ENCODE results near the gene HS2ST1.
A peak's percentile ranks its signal among the peaks of the same experiment; 100 is the strongest.

HS2ST1 gene

DNA sequence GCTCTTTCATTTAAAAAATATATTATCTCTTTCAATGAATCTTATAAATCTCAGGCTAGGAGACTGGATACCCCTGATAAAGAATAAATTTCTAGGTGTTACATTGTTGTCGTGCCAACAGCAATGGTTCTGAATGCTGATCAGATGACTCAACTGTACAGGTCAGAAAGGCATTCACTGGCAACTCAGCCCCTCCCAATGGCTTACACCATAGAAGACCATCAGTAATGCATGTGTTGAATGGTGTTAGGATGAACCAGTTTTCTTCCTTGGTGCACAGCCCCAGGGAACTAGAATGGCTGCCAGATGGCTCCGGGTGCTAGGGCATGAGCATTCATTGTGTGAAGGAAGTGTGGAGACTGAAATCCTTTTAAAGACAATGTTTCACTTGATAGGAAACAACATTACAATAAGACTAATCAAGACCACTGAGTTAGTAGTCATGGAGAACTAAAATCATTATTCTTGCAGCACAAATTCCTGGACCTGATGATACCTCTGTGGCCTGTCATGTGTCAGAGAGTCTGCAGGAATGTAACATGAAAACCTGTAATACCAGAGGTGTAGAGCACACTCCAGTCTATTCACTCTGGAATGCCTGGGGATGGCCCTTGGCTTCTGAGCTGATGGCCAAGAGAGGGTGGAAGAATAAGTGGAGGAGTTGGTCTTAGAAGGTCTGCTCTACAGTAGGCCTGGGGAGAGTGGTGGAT is 226.6 kb downstream of the HS2ST1 start:
- DNase-seq (ENCODE audit: low read depth): peak; percentile 31

DNA sequence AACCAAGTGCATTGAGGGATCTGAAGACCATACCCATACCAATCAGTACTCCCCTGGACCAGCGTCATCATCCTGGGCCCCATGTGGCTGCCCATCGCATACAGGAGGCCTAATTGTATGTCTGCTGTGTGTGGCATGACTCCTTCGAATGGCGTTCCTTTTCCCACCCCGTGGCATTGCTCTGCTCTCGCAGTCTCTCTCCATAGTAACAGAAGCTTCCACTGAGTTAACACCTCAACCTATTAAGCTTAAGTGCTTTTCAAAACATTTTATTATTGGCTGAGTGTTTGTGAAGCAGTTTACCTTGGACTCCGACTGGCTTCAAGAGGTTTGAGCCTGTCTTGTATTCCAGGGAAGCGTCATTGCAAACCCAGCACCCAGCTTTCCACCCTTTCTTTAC is 227.1 kb downstream of the HS2ST1 start:
- no peak for DNase-seq (ENCODE audit: low read depth)

DNA sequence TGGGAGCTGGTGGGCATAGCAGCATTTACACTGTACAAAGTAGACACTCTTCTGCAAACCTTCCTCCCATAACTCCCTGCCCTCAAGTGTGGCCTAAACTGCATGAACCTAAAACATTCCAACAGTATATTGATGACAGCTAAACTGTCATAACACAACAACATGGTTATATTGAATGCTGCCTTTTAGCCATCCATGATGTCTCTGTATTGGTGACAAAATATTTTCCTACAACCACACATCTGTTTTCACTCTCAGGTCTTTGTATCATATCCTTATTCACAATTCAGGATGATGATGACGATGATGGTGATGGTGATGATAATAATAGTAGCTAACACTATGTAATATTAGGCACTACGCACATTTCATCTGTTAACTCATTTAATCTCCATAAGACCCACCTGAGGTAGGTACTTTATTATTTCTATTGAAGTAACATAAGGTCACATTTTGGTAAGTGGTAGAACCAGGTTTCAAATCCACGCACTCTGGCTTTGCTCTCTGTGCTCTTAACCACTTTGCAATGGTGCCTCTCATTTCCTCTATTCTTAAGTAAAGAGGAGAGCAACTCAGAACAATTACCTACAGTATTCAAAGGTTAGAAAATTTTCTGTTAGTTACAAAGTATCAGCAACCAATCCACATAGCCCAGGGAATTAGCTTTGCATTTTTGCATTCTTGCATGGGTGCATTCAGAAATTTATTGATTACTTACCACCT is 229.1 kb downstream of the HS2ST1 start:
- no peak for DNase-seq (ENCODE audit: low read depth)

GRCh38 chr1:87144316-87144895 is 230.0 kb downstream of the HS2ST1 start:
- DNase-seq (ENCODE audit: low read depth): no peak

DNA sequence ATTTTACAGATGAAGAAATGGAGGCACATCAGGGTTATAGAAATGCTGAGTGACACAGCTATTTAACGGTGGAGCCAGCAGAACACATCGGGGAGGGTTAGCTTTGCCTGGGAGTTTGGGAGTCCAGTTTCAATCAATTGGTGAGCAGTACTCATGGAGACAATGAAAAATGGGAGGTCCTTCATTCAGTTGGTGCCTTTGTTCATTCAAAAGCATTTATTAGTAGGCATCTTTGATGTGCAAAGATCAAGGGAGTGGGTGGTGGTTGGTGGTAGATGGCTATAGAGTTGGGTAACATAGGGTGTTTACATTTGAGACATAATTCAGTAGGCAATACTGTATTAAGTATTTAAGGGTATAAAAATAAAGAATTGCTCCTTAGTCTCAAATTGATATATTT is 230.5 kb downstream of the HS2ST1 start:
- DNase-seq (ENCODE audit: low read depth): no peak

GRCh38 chr1:87146538-87146937 is 232.1 kb downstream of the HS2ST1 start:
- no peak for DNase-seq (ENCODE audit: low read depth)

DNA sequence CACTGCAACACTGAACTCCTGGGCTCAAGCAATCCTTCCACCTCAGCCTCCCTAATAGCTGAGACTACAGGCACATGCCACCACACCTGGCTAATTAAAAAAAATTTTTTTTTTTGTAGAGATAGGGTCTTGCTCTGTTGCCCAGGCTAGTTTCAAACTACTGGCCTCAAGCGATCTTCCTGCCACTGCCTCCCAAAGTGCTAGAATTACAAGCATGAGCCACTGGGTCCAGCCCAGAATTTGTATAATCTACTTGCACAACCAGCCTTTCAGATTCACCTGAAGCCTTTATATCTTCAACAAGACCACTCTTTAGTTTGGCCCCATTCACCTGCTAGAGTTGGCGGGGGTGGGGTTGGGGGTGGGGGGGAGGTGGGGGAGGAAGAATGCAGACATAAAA is 232.6 kb downstream of the HS2ST1 start:
- DNase-seq (ENCODE audit: low read depth): no peak

- DNase-seq (ENCODE audit: low read depth): no peak
Measured at GRCh38 chr1:87147851-87148250, 233.4 kb downstream of the HS2ST1 start.

GRCh38 chr1:87148661-87149060 is 234.2 kb downstream of the HS2ST1 start:
- no peak for DNase-seq (ENCODE audit: low read depth)

DNA sequence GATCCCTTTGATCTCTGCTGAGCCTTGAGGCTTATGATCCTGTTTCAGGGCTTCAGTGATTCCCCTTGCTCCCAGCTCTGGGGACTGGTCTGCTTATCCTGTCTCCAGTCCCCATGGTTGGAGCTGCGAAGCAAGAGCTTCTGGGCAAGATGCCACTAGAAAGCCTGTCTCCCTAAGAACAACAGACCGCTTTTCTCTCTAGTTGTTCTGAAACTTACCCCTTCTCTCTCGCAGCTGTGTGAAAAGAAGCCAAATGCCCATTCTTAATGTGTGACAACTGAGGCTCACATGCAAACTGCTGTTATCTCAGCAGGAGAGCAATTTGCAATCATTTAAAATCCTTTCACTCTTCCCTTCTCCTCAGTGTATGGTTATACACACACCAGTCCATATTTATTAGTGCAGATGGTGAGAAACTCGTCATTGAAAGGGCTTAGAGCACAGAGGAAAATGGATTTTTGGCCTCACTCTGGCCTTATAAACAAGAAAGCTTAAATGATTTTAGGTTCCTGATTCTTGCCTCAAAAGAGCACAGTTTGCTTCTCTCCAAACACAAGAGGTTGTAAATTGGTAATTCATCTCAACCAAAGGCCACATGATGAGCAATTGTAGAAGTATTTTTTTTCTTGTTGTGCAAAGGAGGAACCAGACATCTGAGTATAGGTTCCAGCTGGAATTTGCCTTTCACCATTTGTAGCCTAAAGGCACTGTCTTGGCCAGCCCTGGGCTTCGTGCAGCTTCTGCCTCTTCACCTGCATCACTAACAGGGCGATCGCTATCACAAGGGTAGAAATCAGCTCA is 235.0 kb downstream of the HS2ST1 start:
- no peak for DNase-seq (ENCODE audit: low read depth)

DNA sequence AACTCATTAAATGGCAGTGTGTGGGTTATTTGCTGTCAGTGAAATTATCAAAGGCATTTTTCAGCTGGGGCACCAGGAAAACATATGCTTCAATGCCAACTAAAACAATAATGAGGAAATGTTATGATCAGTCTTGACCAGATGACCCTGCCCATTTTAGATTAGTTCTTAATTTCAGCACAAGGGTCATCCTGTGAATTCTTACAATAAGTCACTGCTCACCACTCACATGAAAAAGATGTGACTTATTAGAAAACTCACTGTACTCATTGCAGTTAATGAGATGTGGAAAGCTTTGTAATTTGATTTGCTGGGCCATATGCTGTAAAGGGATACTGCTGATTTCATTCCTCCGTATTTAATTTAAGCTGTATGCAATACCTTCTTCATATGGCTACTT is 235.7 kb downstream of the HS2ST1 start:
- DNase-seq (ENCODE audit: low read depth): no peak

GRCh38 chr1:87151500-87152421 is 237.3 kb downstream of the HS2ST1 start:
- peak; percentile 43 for DNase-seq (ENCODE audit: low read depth)

GRCh38 chr1:87154384-87154783 is 239.9 kb downstream of the HS2ST1 start:
- no peak for DNase-seq (ENCODE audit: low read depth)

GRCh38 chr1:87155170-87155569 is 240.7 kb downstream of the HS2ST1 start:
- no peak for DNase-seq (ENCODE audit: low read depth)

GRCh38 chr1:87155648-87156047 is 241.2 kb downstream of the HS2ST1 start:
- no peak for DNase-seq (ENCODE audit: low read depth)

GRCh38 chr1:87156124-87156523 is 241.7 kb downstream of the HS2ST1 start:
- no peak for DNase-seq (ENCODE audit: low read depth)

DNA sequence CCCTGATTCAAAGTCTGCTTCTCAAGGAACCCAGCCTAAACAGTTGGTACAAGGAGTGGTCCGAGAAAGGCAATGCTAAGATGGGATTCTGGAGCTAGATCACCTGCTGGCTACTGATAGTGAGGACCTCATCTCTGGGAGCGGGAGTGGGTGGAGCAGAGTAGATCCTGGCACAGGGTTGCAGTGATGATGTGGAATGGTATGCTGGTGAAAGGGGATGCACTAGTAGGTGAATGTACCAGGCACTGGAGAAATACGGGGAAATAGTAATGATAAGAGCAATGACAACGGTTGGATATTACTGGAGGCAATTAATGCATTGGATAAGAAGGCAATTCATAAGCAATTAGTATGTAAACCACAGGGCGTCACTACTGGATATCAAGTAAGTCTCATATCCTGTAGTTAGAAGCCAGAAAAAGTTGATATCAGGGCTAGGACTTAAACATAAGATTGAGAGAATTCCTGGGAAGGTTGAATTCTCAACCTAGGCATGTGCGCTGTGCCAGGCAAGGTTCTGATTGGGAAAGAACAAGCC is 245.0 kb downstream of the HS2ST1 start:
- DNase-seq (ENCODE audit: low read depth): no peak
